ENCODE data around the gene MDP1. TPM values are rescaled to one million over a fixed set of nuclear protein-coding genes. Genes with fewer than 3 reads are reported as not detected.
A peak's percentile ranks its signal among the peaks of the same experiment; 100 is the strongest.

MDP1 gene
- total RNA-seq, 4 donors from 2014 or later, result 6.7 to 19.2 (median 13.9) TPM

DNA sequence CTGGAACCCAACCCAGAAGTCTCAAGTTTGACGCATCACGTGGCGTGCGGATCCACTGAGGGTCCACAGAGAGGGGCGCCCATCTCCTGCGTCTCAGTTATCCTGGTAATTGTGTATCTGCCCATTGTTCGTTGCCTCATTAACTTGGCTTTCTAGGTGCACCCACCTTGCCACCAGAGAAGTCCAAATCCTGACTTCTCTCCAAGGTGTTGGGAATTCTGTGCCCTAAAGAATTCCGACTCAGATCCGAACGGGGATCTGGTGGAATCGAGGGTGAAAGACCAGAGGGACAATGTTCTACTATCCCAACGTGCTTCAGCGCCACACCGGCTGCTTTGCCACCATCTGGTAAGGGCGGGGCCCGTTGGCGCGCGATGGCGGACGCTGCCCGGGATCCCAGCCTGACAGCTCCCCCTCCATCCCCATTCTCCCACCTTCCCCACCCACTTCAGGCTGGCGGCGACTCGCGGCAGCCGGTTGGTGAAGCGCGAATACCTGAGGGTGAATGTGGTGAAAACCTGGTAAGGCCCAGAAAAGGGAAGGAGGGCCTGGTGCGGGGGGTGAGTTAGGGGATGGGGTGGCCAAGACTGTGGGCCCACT is 43.5 kb downstream of the MDP1 start:
- peak overlapping the region in 1 of 4 donors; percentile 21 for H3K4me3 ChIP-seq
- ATAC-seq, result peak in 1 of 2 donors; percentile 17
- no peaks in the 10 kb centered on the region for H3K36me3 ChIP-seq

DNA sequence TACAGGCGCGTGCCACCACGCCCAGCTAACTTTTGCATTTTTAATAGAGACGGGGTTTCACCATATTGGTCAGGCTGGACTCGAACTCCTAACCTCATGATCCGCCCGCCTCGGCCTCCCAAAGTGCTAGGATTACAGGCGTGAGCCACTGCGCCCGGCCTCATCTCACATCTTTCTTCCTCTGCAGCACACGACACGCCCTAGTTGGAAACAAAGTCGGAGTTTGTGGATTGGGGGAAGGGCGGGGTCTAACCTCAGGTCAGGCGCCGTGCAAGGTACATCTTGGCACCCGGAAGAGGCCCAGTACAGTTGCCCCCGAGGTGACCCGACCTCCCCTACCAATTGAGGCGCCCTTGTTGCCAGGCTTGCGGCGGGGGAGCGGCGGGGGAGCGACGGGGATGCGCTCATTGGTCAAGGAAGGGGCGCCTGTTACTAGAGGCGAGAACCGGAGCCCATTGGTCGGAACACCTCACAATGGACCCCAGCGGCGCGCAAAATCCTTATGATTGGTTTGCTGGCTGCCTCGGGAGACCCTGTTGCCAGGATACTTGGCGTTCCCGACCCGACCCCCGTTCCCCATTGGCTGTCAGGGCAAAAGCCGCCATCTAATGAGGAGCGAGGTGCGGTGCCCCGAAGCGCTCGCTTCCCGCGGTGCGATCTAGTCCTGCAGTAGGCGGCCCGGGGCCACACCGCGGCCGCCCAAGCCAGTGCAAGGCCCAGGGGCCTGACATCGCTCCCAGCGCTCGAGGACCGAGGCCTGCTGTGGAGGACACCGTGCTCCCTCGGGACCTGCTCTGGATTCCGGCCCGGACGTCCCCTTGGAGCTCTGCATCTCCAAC is 44.2 kb downstream of the MDP1 start, which contains the start of gene REC8:
TSS of gene REC8 (plus strand) at position 659 of the 839 bp plus-strand sequence. CDS start 473 bp downstream, outside the sequence.
- in situ Hi-C loops (cut with MboI; ENCODE audit: low sequenced_read_pairs in 4 of 4), result no loop called here
- H3K4me3 ChIP-seq, result peak within 1 kb of the TSS in 1 of 4 donors; percentile 21

More for the DNA sequence above, 43.5 kb downstream of the MDP1 start:
- in situ Hi-C loops (cut with MboI; ENCODE audit: low sequenced_read_pairs in 4 of 4), result no loop called here
- no peak for DNase-seq
- H3K27ac ChIP-seq, result no peak overlapping the region
- H3K27me3 ChIP-seq, result peaks cover 9 to 21% (median 15%) of the 10 kb centered on the region in 3 donors
- peaks cover 4 to 5% of the 10 kb centered on the region in 2 donors for H3K4me1 ChIP-seq
- H3K9me3 ChIP-seq, result no peaks in the 10 kb centered on the region
- no peak for TF ChIP-seq POLR2A (IDR thresholded peaks at IDR 0.05)
- TF ChIP-seq, protein P1, sequence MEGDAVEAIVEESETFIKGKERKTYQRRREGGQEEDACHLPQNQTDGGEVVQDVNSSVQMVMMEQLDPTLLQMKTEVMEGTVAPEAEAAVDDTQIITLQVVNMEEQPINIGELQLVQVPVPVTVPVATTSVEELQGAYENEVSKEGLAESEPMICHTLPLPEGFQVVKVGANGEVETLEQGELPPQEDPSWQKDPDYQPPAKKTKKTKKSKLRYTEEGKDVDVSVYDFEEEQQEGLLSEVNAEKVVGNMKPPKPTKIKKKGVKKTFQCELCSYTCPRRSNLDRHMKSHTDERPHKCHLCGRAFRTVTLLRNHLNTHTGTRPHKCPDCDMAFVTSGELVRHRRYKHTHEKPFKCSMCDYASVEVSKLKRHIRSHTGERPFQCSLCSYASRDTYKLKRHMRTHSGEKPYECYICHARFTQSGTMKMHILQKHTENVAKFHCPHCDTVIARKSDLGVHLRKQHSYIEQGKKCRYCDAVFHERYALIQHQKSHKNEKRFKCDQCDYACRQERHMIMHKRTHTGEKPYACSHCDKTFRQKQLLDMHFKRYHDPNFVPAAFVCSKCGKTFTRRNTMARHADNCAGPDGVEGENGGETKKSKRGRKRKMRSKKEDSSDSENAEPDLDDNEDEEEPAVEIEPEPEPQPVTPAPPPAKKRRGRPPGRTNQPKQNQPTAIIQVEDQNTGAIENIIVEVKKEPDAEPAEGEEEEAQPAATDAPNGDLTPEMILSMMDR (IDR thresholded peaks at IDR 0.05 in 4 of 5, conservative IDR thresholded peaks at IDR 0.05 in 1 of 5), result no peak
- intact Hi-C loops (cut with DNase I; ENCODE audit: low total_unique reads), result no loop called here

DNA sequence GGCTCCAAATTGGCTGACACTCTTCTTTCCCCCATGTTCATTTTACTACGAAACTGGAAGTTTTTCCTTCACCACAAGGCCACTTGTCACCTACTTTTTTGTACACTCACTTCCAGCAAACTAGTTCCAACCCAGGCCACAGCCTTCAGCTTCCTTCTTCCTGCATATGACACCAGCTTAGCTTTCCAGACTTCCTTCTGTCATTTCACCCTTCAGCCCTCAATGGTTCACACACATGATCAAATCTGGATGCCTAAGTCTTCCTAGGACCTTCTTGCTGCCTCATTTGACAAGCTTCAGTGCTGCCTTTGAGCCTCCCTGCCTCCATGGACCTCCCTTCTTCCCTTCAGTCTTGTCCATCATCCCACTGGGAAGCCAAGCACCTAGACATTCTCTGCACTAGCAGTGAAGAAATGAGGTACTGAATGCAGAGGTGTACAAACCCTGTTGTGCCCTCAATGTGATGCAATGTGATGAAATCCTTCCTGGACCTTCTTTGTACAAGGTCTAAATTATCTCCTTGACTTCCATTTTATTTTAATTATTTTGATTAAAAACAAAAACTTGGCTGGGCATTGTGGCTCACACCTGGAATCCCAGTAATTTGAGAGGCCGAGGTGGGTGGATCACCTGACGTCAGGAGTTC is 48.3 kb downstream of the MDP1 start:
- no peak overlapping the region for H3K27ac ChIP-seq
- peaks cover 0 to 38% of the 10 kb centered on the region in 2 donors for H3K36me3 ChIP-seq
- no peak overlapping the region for H3K4me3 ChIP-seq
- no peak for DNase-seq
- H3K9me3 ChIP-seq, result no peaks in the 10 kb centered on the region
- in situ Hi-C loops (cut with MboI; ENCODE audit: low sequenced_read_pairs in 4 of 4) (no loop called here), intact Hi-C loops (cut with DNase I; ENCODE audit: low total_unique reads) (loop anchor here (10.0 kb wide), 1 partner anchor 127 kb away; the partner anchor contains the start of genes DHRS1 and NOP9)
- peaks cover 13% of the 10 kb centered on the region in 2 donors for H3K4me1 ChIP-seq
- TF ChIP-seq, protein P1 (IDR thresholded peaks at IDR 0.05 in 4 of 5, conservative IDR thresholded peaks at IDR 0.05 in 1 of 5), result no peak
- TF ChIP-seq POLR2A (IDR thresholded peaks at IDR 0.05), result no peak
- ATAC-seq, result no peak
- H3K27me3 ChIP-seq, result peaks cover 9 to 21% (median 14%) of the 10 kb centered on the region in 3 donors

More for the DNA sequence above, 44.2 kb downstream of the MDP1 start, which contains the start of gene REC8:
- intact Hi-C loops (cut with DNase I; ENCODE audit: low total_unique reads), result no loop called here
- TF ChIP-seq, protein P1 (IDR thresholded peaks at IDR 0.05 in 4 of 5, conservative IDR thresholded peaks at IDR 0.05 in 1 of 5), result no peak
- no peak for TF ChIP-seq POLR2A (IDR thresholded peaks at IDR 0.05)
- H3K27me3 ChIP-seq, result peaks cover 9 to 21% (median 15%) of the 10 kb centered on the region in 3 donors
- ATAC-seq (peak in 1 of 2 donors; percentile 44), DNase-seq (peak in 1 of 2 donors; percentile 32)
- no peaks in the 10 kb centered on the region for H3K9me3 ChIP-seq
- H3K27ac ChIP-seq, result no peak within 1 kb of the TSS
- peaks cover 4 to 5% of the 10 kb centered on the region in 2 donors for H3K4me1 ChIP-seq
- no peaks in the 10 kb centered on the region for H3K36me3 ChIP-seq

DNA sequence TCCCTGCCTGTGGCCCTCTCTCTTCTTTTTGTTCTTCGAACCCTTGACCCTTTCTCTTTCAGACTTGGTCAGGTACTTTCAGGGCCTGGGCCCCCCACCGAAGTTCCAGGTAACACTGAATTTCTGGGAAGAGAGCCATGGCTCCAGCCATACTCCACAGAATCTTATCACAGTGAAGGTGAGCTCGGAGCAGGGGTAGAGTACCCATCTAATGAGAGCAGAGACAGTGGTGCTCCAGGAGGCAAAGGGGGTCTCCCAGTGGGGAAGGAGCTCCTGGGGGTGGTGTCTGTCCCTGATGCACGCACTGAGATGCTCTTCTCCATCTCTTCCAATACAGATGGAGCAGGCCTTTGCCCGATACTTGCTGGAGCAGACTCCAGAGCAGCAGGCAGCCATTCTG is 50.1 kb downstream of the MDP1 start:
- H3K36me3 ChIP-seq, result peaks cover 0 to 41% of the 10 kb centered on the region in 2 donors
- ATAC-seq (no peak), DNase-seq (no peak)
- H3K4me3 ChIP-seq, result no peak overlapping the region
- in situ Hi-C loops (cut with MboI; ENCODE audit: low sequenced_read_pairs in 4 of 4), result no loop called here
- H3K9me3 ChIP-seq, result no peaks in the 10 kb centered on the region
- peaks cover 23 to 26% of the 10 kb centered on the region in 2 donors for H3K4me1 ChIP-seq
- intact Hi-C loops (cut with DNase I; ENCODE audit: low total_unique reads), result loop anchor here (10.0 kb wide), 1 partner anchor 129 kb away; the partner anchor contains the start of genes DHRS1 and NOP9
- H3K27me3 ChIP-seq, result peaks cover 0 to 7% (median 2%) of the 10 kb centered on the region in 3 donors
- H3K27ac ChIP-seq, result no peak overlapping the region
- TF ChIP-seq, protein P1 (IDR thresholded peaks at IDR 0.05 in 4 of 5, conservative IDR thresholded peaks at IDR 0.05 in 1 of 5), result no peak
- no peak for TF ChIP-seq POLR2A (IDR thresholded peaks at IDR 0.05)

Measured in gastrocnemius medialis (tissue), 4 donors.